Measurements from ENCODE around the gene HAAO. TPM values are rescaled to one million over a fixed set of nuclear protein-coding genes. Genes with fewer than 3 reads are reported as not detected.
"Not testable (repeated sequence)": the region's sequence is repeated elsewhere in the genome, so short reads cannot be mapped to it uniquely, and the experiment has no call there.

Gene HAAO
- total RNA-seq, 3 donors from 2014 or later, result 5.8 to 38.4 (median 9.8) TPM

DNA sequence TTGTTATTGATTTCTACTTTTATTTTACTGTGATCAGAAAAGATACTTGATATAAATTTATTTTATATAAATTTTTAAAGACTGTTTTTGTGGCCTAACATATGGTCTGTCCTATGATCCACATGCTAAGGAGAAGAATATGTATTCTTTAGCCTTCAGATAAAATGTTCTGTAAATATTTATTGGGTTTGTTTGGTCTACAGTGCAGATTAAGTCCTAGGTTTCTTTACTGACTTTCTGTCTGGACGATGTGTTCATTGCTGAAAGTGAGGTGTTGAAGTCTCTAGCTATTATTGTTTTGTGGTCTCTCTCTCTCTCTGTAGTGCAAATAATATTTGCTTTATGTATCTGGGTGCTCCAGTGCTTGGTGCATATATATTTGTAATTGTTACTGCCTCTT lies 58.5 kb downstream of the HAAO start:
- no peak for TF ChIP-seq CTCF (IDR thresholded peaks at IDR 0.05)
- intact Hi-C loops (cut with DNase I, micrococcal nuclease), result no loop called here
- ATAC-seq (no peak), DNase-seq (no peak)
- Histone ChIP-seq H3K4me3 (no peak overlapping the region), H3K36me3 (ENCODE audit: low read depth) (no peaks in the 10 kb centered on the region), H3K4me1 (ENCODE audit: low read depth) (no peaks in the 10 kb centered on the region), H3K9me3 (no peaks in the 10 kb centered on the region)

DNA sequence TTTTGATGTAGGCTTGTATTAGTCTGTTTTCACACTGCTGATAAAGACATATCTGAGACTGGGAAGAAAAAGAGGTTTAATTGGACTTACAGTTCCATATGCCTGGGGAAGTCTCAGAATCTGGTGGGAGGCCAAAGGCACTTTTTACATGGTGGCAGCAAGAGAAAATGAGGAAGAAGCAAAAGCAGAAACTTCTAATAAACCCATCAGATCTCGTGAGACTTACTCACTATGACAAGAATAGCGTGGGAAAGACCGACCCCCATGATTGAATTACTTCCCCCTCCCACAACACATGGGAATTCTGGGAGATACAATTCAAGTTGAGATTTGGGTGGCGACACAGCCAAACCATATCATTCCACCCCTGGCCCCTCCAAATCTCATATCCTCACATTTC lies 61.1 kb downstream of the HAAO start:
- intact Hi-C loops (cut with DNase I, micrococcal nuclease); H3K9me3 ChIP-seq; H3K36me3 ChIP-seq (ENCODE audit: low read depth); H3K4me1 ChIP-seq (ENCODE audit: low read depth); DNase-seq; H3K4me3 ChIP-seq; ATAC-seq: not testable (repeated sequence)

- ATAC-seq (no peak), DNase-seq (no peak)
- Histone ChIP-seq H3K36me3 (ENCODE audit: low read depth) (no peaks in the 10 kb centered on the region), H3K9me3 (no peaks in the 10 kb centered on the region), H3K4me3 (no peak overlapping the region), H3K4me1 (ENCODE audit: low read depth) (peaks cover 19% of the 10 kb centered on the region)
- TF ChIP-seq CTCF (IDR thresholded peaks at IDR 0.05), result no peak
- intact Hi-C loops (cut with DNase I, micrococcal nuclease), result no loop called here
Measured at GRCh38 chr2:42726680-42727079, 65.7 kb downstream of the HAAO start.

DNA sequence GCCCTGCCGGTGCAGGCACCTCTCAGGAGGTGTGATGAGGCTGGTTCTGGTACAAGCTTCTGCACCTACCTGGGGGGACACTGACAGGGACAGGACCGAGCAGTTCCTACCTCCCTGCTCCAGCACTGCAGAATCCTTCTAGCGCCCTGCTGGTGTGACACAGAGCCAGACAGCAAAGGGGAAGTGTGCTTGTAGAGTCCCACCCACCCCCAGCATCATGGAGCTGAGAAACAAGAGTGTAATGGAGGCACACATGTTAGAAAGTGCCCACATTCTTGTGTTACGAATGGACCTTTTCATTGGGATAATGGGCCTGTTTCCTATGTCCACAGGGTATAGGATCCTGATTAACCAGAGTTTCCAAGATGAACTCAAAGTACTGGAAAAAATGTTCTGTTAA lies 66.7 kb downstream of the HAAO start:
- DNase-seq (no peak), ATAC-seq (no peak)
- Histone ChIP-seq H3K4me3 (no peak overlapping the region), H3K36me3 (ENCODE audit: low read depth) (no peaks in the 10 kb centered on the region), H3K4me1 (ENCODE audit: low read depth) (peaks cover 19% of the 10 kb centered on the region), H3K9me3 (no peaks in the 10 kb centered on the region)
- intact Hi-C loops (cut with DNase I, micrococcal nuclease), result no loop called here
- no peak for TF ChIP-seq CTCF (IDR thresholded peaks at IDR 0.05)

GRCh38 chr2:42724886-42725285 lies 67.5 kb downstream of the HAAO start:
- intact Hi-C loops (cut with DNase I, micrococcal nuclease), result no loop called here
- ATAC-seq, result no peak
- no peak overlapping the region for H3K4me3 ChIP-seq

GRCh38 chr2:42723465-42723864 lies 68.9 kb downstream of the HAAO start:
- H3K36me3 ChIP-seq (ENCODE audit: low read depth), result no peaks in the 10 kb centered on the region
- no peak overlapping the region for H3K4me3 ChIP-seq
- ATAC-seq (peak; percentile 52), DNase-seq (no peak)
- peaks cover 19% of the 10 kb centered on the region for H3K4me1 ChIP-seq (ENCODE audit: low read depth)
- H3K9me3 ChIP-seq, result no peaks in the 10 kb centered on the region
- TF ChIP-seq CTCF (IDR thresholded peaks at IDR 0.05), result no peak
- intact Hi-C loops (cut with DNase I, micrococcal nuclease), result no loop called here

More at GRCh38 chr2:42724886-42725285, 67.5 kb downstream of the HAAO start:
- TF ChIP-seq CTCF (IDR thresholded peaks at IDR 0.05), result no peak
- no peaks in the 10 kb centered on the region for H3K36me3 ChIP-seq (ENCODE audit: low read depth)
- peaks cover 19% of the 10 kb centered on the region for H3K4me1 ChIP-seq (ENCODE audit: low read depth)
- no peaks in the 10 kb centered on the region for H3K9me3 ChIP-seq
- no peak for DNase-seq

All from mucosa of descending colon (tissue), 3 donors.